HG02884 (cell line): ENCODE measurements around the gene CRNN.

Experiments
- ATAC-seq: cut with Tn5 transposase; IDR thresholded peaks from one replicate; pipeline ENCODE4 v1.9.1; 2021; ENCODE audit warnings: mild to moderate bottlenecking, moderate library complexity; ENCODE audit not compliant: unreplicated experiment

The CRNN gene

GRCh38 chr1:152426731-152427130, 12.7 kb upstream of the CRNN start:
- ATAC-seq: no peak

GRCh38 chr1:152419917-152420316, 5.9 kb upstream of the CRNN start:
- ATAC-seq: no peak

GRCh38 chr1:152415454-152416227, 1.6 kb upstream of the CRNN start:
- ATAC-seq: no peak

GRCh38 chr1:152412756-152413155, 1.3 kb downstream of the CRNN start:
- ATAC-seq: no peak

GRCh38 chr1:152411134-152411533, 2.9 kb downstream of the CRNN start:
- ATAC-seq: no peak

- ATAC-seq: no peak
These were observed 3.5 kb downstream of the CRNN start for GRCh38 chr1:152410599-152410998.

GRCh38 chr1:152410028-152410427, 4.0 kb downstream of the CRNN start:
- no peak for ATAC-seq

GRCh38 chr1:152408664-152409063, 5.4 kb downstream of the CRNN start:
- ATAC-seq: no peak

- no peak for ATAC-seq
These were observed 15.0 kb downstream of the CRNN start for GRCh38 chr1:152398812-152399698.

- no peak for ATAC-seq
These were observed 16.6 kb downstream of the CRNN start for GRCh38 chr1:152397474-152397873.

- no peak for ATAC-seq
These were observed 19.9 kb downstream of the CRNN start for GRCh38 chr1:152394151-152394550.

- ATAC-seq: no peak
These were observed 21.2 kb downstream of the CRNN start for GRCh38 chr1:152392909-152393308.

GRCh38 chr1:152388889-152389288, 25.2 kb downstream of the CRNN start:
- ATAC-seq: no peak

- no peak for ATAC-seq
These were observed 27.1 kb downstream of the CRNN start for GRCh38 chr1:152386940-152387339.

- ATAC-seq: no peak
These were observed 33.1 kb downstream of the CRNN start for GRCh38 chr1:152380932-152381331.

GRCh38 chr1:152374451-152374850, 39.6 kb downstream of the CRNN start:
- ATAC-seq: no peak

GRCh38 chr1:152372672-152373071, 41.4 kb downstream of the CRNN start:
- ATAC-seq: no peak

GRCh38 chr1:152367436-152367835, 46.6 kb downstream of the CRNN start:
- ATAC-seq: no peak

GRCh38 chr1:152359906-152360305, 54.2 kb downstream of the CRNN start, which contains the start of gene FLG2:
Gene FLG2 (minus strand): TSS chr1:152360006. CDS start chr1:152358884, 1,122 bp downstream.
- ATAC-seq: no peak
